ENCODE results near the gene TTLL4.
A peak's percentile ranks its signal among the peaks of the same experiment; 100 is the strongest.

The TTLL4 gene

GRCh38 chr2:218713922-218714321 lies 3.3 kb downstream of the TTLL4 start:
- no peak for DNase-seq

DNA sequence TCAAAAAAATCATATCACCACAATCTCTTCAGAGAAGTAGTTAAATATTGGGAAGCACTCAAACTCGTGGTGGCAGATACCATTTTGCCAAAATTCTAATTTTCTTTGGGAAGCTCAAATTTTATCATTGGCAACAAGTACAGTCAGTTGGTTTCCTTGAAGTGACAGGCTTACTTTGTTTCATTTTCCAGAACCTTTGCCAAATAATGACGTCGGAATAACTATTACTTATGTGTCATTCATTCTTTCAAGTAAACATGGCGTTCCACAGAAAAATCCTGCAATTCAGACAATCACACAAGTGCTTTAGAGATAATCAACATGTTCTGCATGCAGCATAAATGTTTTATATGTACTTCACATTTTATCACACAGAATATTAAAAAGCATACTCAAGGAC lies 5.4 kb downstream of the TTLL4 start:
- DNase-seq = no peak

DNA sequence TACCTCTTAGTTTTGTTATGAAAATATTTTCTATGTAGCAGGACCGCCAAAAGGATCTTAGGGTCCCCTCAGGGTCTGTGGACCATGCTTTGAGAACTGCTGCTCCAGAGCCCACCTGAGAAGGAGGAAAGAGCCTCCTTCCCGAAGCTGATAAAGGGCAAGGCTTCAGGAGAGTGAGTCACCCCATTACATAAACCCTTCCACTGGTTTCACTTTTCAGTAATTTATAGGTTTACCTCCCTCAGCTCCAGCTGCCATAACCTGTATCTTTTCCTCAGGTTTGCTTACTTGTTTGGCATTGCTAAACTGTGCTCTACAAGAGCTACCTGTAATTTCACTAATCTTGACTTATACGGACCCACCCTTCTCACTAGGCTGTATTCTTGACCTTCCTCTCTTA lies 6.6 kb downstream of the TTLL4 start:
- no peak for DNase-seq

- DNase-seq = no peak
These were observed 7.4 kb downstream of the TTLL4 start for GRCh38 chr2:218718058-218718457.

DNA sequence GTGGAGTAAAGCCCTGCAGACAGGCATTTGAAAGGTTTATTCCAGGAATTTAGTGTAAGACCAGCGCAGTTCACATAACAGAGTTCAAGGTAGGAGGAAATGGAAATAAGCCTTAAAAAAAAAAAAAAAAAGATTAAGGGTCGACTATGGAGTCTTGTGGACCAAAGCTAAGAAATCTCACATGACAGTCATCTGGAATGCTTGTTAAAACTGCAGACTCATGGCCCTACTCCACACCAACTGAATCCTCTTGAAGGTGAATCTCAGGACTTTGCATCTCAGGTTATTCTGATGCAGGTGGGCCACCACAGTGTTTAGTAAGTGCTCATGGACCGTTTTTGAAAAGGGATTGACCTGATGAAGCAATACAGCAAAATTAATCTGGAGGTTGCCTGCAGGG lies 8.8 kb downstream of the TTLL4 start:
- no peak for DNase-seq

DNA sequence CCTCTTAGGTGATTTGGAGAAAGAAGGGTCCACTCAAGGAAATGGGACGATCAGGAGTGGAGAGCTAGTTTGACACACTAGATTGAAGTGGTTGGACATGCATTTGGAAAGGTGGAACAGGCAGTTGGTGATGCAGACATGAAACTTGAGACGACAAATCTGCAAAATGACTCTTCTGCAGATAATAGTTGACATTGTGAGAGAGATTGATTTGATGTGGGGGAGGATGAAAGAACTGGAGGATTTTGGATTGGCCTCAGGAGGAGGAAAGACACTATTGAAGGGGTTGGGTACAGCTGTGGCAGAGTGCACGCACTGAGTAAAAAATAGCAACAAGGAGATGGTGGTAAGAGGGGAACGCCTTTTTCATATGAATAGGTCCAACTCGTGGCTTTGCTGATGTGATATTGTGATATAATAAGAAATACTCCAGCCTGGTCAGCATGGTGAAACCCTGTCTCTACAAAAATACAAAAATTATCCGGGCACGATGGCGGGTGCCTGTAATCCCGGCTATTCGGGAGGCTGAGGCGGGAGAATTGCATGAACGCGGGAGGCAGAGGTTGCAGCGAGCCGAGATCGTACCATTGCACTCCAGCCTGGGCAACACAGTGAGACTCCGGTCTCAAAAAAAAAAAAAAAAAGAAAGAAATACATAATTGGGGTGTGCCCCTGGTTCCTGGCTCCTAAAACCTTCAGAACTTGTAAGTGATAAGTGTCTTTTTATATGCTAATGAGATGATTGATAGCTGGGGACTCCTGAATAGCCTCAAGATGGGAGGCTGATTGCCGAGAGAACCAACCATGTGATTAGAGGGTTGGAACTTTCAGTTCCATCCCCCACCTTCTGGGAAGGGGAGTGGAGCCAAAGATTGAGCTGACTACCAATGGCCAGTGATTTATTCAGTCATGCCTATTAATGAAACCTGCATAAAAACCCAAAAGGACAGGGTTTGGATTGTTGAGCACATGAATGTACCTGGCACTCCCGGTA lies 9.7 kb downstream of the TTLL4 start:
- DNase-seq = peak; percentile 3

GRCh38 chr2:218721488-218721887 lies 10.9 kb downstream of the TTLL4 start:
- no peak for DNase-seq

DNA sequence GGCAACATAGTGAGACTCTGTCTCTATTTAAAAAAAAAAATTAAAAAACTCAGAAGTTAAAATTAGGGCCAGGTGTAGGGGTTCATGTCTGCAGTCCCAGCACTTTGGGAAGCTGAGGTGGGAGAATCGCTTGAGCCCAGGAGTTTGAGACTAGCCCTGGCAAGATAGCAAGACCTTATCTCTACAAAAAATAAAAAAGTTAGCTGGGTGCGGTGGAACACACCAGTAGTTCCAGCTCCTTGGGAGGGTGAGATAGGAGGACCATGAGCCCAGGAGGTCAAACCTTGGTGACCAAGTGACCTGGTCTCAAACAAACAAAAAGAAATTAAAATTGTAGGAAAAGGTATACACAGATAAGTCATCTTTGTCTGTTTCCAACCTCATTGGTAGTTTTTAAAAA lies 11.3 kb downstream of the TTLL4 start:
- peak; percentile 4 for DNase-seq

DNA sequence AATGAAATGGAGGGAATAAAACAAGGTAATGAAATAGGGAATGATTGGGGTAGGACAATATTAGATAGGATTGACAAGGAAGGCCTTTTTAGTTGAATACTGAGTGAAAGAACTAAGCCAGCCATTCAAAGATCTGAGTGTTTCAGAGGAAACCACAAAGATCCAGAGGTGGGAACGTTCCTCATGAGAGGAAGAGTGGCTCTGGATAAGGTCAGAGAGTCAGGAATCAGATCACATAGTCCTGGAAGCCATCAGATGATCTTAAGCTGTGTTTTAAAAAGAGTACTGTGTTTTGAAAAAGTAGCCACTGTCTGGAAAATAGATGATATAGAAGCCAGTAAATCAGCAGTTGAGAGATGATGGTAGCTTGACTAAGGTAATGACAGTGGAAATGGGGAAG lies 11.8 kb downstream of the TTLL4 start:
- no peak for DNase-seq

- peak; percentile 23 for DNase-seq
These were observed 12.5 kb downstream of the TTLL4 start for GRCh38 chr2:218722876-218723785.

- DNase-seq = no peak
These were observed 15.5 kb downstream of the TTLL4 start for GRCh38 chr2:218726004-218726574.

DNA sequence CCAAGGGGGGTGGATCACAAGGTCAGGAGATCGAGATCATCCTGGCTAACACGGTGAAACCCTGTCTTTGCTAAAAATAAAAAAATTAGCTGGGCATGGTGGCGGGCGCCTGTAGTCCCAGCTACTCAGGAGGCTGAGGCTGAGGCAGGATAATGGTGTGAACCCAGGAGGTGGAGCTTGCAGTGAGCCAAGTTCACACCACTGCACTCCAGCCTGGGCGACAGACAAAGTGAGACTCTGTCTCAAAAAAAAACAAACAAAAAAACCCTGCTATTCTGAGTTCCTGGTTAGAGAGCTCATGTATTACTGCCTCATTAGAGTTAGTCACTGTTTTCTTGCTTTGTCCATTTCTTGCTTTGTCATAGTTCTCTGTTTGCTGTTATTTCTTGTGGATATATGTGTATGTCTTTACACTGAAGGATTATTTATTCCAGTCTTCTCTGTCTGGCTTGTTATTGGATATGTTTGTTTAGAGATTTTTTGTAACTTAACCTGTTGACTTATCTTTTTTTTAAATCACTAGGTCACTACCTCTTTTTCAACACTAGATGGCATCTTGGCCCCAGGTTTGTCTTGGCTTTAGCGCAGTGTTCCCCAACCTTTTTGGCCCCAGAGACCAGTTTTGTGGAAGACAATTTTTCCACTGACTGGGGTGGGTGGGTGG lies 17.0 kb downstream of the TTLL4 start:
- no peak for DNase-seq

DNA sequence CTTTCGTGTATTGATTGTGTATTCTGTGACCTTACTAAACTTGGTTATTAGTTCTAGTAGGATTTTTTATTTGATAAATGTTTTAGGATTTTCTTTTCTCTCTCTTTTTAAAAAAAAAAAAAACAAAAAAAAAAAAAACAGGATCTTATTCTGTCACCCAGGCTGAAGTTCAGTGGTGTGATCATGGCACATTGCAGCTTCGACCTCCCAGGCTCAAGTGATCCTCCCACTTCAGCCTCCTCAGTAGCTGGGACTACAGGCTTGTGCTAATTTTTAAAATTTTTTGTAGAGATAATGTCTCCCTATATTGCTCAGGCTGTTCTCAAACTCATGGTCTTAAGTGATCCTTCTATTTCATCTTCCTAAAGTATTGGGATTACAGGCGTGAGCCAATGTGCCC lies 19.0 kb downstream of the TTLL4 start:
- no peak for DNase-seq

- DNase-seq = no peak
These were observed 21.6 kb downstream of the TTLL4 start for GRCh38 chr2:218732052-218732760.

DNA sequence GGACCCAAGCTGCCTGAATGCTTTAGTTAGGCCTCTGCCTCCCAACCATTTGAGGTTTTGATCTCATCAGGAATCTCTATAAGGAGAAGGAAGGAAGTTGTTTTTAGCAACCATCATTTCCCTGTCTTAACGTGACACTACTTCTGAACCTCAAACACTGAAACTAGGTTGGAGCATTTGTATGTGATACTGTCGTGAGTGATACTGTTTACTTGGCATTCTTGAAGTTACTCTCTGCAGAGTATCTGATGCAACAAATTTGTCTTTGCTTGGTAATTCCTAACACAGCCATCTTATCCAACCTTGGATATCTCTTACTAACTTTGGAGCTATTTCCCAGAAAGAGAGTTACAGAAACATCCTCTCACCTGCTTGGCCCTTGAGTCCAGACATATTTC lies 22.1 kb downstream of the TTLL4 start:
- DNase-seq = no peak

DNA sequence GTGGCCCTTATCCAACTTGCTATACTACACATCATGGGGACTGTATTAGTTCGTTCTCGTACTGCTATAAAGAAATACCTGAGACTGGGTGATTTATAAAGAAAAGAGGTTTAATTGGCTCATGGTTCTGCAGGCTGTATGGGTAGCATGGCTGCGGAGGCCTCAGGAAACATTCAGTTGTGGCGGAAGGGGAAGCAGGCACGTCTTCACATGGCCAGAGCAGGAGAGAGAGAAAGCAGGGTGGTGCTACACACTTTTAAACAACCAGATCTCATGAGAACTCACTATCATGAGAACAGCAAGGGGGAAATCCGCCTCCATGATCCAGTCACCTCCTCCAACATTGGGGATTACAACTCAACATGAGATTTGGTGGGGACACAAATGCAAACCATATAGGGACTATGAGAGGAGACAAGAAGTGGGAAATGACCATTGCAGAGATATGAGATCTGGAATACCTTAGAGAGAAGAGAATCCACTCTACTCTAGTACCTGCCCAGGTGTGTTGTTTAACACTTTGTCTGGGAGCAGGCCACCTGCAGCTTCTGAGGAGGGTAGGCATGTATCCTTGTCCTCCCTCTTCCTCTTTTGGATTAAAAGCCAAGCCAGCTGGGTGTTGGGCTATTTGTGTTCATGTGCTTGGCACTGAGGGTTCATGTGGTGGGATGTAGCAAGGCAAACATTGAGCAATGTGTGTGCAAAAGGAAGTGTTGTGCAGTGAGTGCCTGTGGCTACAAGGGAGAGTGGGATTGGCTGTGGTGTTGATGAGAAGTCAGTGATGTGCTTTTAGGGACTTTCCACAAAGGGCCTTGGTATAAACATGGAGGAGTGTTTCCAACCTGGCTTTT lies 22.8 kb downstream of the TTLL4 start:
- peak; percentile 50 for DNase-seq

GRCh38 chr2:218734190-218734975 lies 23.7 kb downstream of the TTLL4 start:
- peak; percentile 25 for DNase-seq

- no peak for DNase-seq
These were observed 25.9 kb downstream of the TTLL4 start for GRCh38 chr2:218736531-218736930.

GRCh38 chr2:218743068-218743467 lies 32.4 kb downstream of the TTLL4 start:
- DNase-seq = no peak

DNA sequence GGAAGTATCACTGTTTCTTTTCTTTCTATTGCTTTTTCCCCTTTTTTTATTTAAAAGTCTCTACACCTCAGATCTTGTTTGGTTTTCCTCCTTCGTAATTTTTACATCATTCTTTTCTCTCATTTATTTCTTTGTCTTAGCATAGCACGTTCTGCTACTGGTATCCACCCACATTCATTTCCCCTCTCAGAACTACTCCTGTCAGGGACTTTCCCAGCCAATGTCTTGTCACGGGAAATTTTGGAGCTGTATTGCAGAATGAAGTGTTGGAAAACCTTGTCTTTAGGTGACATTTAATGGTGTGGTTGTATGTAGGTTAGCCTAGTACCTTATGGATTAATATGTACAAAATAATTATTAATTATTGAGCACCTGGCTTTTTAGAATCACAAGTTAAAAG lies 34.0 kb downstream of the TTLL4 start:
- DNase-seq = no peak
